ENCODE results near the gene TMEM139.

GRCh38 chr7:143239813-143240212 is 44.9 kb upstream of the TMEM139 start:
- TF ChIP-seq CTCF (IDR thresholded peaks at IDR 0.05; ENCODE audit: poor library complexity), result no peak
- TF ChIP-seq EZH2phosphoT487 (IDR thresholded peaks at IDR 0.05; ENCODE audit: low read depth, severe bottlenecking, unreplicated experiment), result no peak
